Fibroblast of lung (primary cell): ENCODE measurements around the gene NLE1. TPM values are rescaled to one million over a fixed set of nuclear protein-coding genes. Genes with fewer than 3 reads are reported as not detected.

Experiments used
- DNase-seq, 2 donors: peaks; one replicate each; pipeline versions ENCODE4 v3.0.0 to v3.0.0-alpha.2; 2010; ENCODE audit warnings: low read depth in 2 of 2
- H2AFZ ChIP-seq: 2 replicates; pipeline ENCODE4 v1.5.1; 2012; ENCODE audit warnings: low read length, control low read depth, inconsistent platforms
- H3K27ac ChIP-seq: 2 replicates; pipeline ENCODE4 v1.5.1; 2011; ENCODE audit warnings: low read length, control low read depth; ENCODE audit not compliant: insufficient read depth
- H3K27me3 ChIP-seq: 2 replicates; pipeline ENCODE4 v1.5.1; 2011; ENCODE audit warnings: mild to moderate bottlenecking, low read length; ENCODE audit not compliant: control insufficient read depth, insufficient read depth
- H3K36me3 ChIP-seq: 2 replicates; pipeline ENCODE4 v1.5.1; 2011; ENCODE audit warnings: low read length; ENCODE audit not compliant: control insufficient read depth, insufficient read depth
- H3K4me1 ChIP-seq: 2 replicates; pipeline ENCODE4 v1.5.1; 2011; ENCODE audit warnings: low read length; ENCODE audit not compliant: control insufficient read depth, insufficient read depth; ENCODE audit errors: extremely low read depth
- H3K4me2 ChIP-seq: 2 replicates; pipeline ENCODE4 v1.5.1; 2011; ENCODE audit warnings: low read length, control low read depth; ENCODE audit not compliant: insufficient read depth; ENCODE audit errors: extremely low read depth
- H3K4me3 ChIP-seq, 4 experiments: fragments of 200-600 bp in 1 of 4; sonication (generic) in 1 of 4; replicated peaks in 1 of 4; 2 replicates each; pipeline ENCODE4 v1.5.1; 2011 to 2016; ENCODE audit warnings: low read length in 4 of 4, low read depth in 3 of 4, mild to moderate bottlenecking in 3 of 4, control low read depth in 2 of 4, inconsistent platforms in 1 of 4, mixed read lengths in 1 of 4; ENCODE audit not compliant: insufficient read depth in 1 of 4; ENCODE audit errors: control extremely low read depth in 1 of 4
- H3K79me2 ChIP-seq: 2 replicates; pipeline ENCODE4 v1.5.1; 2012; ENCODE audit warnings: mild to moderate bottlenecking, low read length, inconsistent platforms; ENCODE audit not compliant: control insufficient read depth, insufficient read depth
- H3K9ac ChIP-seq: 2 replicates; pipeline ENCODE4 v1.5.1; 2011; ENCODE audit warnings: mild to moderate bottlenecking, low read length, control low read depth; ENCODE audit not compliant: insufficient read depth
- H3K9me3 ChIP-seq: 2 replicates; pipeline ENCODE4 v1.5.1; 2012; ENCODE audit warnings: low read depth, low read length; ENCODE audit not compliant: control insufficient read depth, insufficient read depth
- H4K20me1 ChIP-seq: 2 replicates; pipeline ENCODE4 v1.5.1; 2011; ENCODE audit warnings: low read length; ENCODE audit not compliant: control insufficient read depth, insufficient read depth; ENCODE audit errors: extremely low read depth
- CTCF ChIP-seq, 2 donors: IDR thresholded peaks in 1 of 2; conservative IDR thresholded peaks in 1 of 2; 1 replicate in 1 of 2; 2 replicates in 1 of 2; pipeline ENCODE4 v1.5.1; 2011 to 2012; ENCODE audit warnings: low read length in 2 of 2, control low read depth in 1 of 2, inconsistent platforms in 1 of 2, low read depth in 1 of 2, mild to moderate bottlenecking in 1 of 2
- EZH2 ChIP-seq: IDR thresholded peaks from 2 replicates; pipeline ENCODE4 v1.5.1; 2012; ENCODE audit warnings: low read length, control low read depth, mild to moderate bottlenecking; ENCODE audit errors: missing control alignments
- polyA plus RNA-seq, 2 donors: library from polyadenylated mRNA; depleted of rRNA in 1 of 2; stranded (reverse) in 1 of 2; unstranded in 1 of 2; fragments of >200 nt; gene quantifications; 2 replicates each; pipeline ENCODE4 v1.2.1, GENCODE V29; 2011 to 2012; ENCODE audit warnings: missing spikeins in 1 of 2
- total RNA-seq: library from RNA; depleted of rRNA; stranded (reverse); fragments of >200 nt; gene quantifications from 2 replicates; pipeline ENCODE4 v1.2.1, GENCODE V29; 2014

Gene NLE1
- total and polyA plus RNA-seq, 2 donors (not counting 1 experiment from before 2014, with no cell fraction given), result 9.4 to 20.5 TPM

- Histone ChIP-seq H3K79me2 (no peaks in the 10 kb centered on the region), H4K20me1 (no peaks in the 10 kb centered on the region), H3K4me3 (no peak overlapping the region), H3K9ac (no peak overlapping the region), H3K27me3 (peaks cover 3% of the 10 kb centered on the region), H2AFZ (no peak overlapping the region), H3K27ac (no peak overlapping the region), H3K4me1 (no peaks in the 10 kb centered on the region), H3K36me3 (no peaks in the 10 kb centered on the region), H3K9me3 (no peaks in the 10 kb centered on the region), H3K4me2 (no peak overlapping the region)
- no peak for TF ChIP-seq CTCF (conservative IDR thresholded peaks at IDR 0.05 in 1 of 2, IDR thresholded peaks at IDR 0.05 in 1 of 2; ENCODE audit: low read depth in 1 of 2, low read length in 2 of 2)
- TF ChIP-seq EZH2, result no peak
- no peak for DNase-seq
Measured at GRCh38 chr17:35188111-35188510, 46.0 kb upstream of the NLE1 start.

- Histone ChIP-seq H3K9ac (no peak overlapping the region), H3K79me2 (no peaks in the 10 kb centered on the region), H3K27me3 (peaks cover 3% of the 10 kb centered on the region), H2AFZ (no peak overlapping the region), H3K9me3 (no peaks in the 10 kb centered on the region), H3K4me2 (no peak overlapping the region), H3K4me3 (no peak overlapping the region), H4K20me1 (no peaks in the 10 kb centered on the region), H3K27ac (no peak overlapping the region), H3K36me3 (no peaks in the 10 kb centered on the region), H3K4me1 (no peaks in the 10 kb centered on the region)
- no peak for DNase-seq
- TF ChIP-seq CTCF (conservative IDR thresholded peaks at IDR 0.05 in 1 of 2, IDR thresholded peaks at IDR 0.05 in 1 of 2; ENCODE audit: low read depth in 1 of 2, low read length in 2 of 2), result no peak
- no peak for TF ChIP-seq EZH2
Measured at GRCh38 chr17:35187481-35187880, 45.4 kb upstream of the NLE1 start.

GRCh38 chr17:35185849-35186248 lies 43.7 kb upstream of the NLE1 start:
- Histone ChIP-seq H2AFZ (no peak overlapping the region), H3K4me2 (no peak overlapping the region), H3K27ac (no peak overlapping the region), H3K27me3 (peaks cover 3% of the 10 kb centered on the region), H3K9me3 (no peaks in the 10 kb centered on the region), H4K20me1 (no peaks in the 10 kb centered on the region), H3K36me3 (no peaks in the 10 kb centered on the region), H3K4me1 (no peaks in the 10 kb centered on the region), H3K79me2 (no peaks in the 10 kb centered on the region), H3K9ac (no peak overlapping the region), H3K4me3 (no peak overlapping the region)
- TF ChIP-seq EZH2 (no peak), CTCF (conservative IDR thresholded peaks at IDR 0.05 in 1 of 2, IDR thresholded peaks at IDR 0.05 in 1 of 2; ENCODE audit: low read depth in 1 of 2, low read length in 2 of 2) (no peak)
- no peak for DNase-seq
